Measurements from ENCODE around the gene SNN.

Gene SNN

GRCh38 chr16:11667824-11668622 lies at the start of gene SNN:
TSS of gene SNN (plus strand) at chr16:11668455. CDS start at chr16:11676060, 7,605 bp downstream.
- H3K9ac ChIP-seq (ENCODE audit: low read length), result peak within 1 kb of the TSS; percentile 23
- no peaks in the 10 kb centered on the region for H3K36me3 ChIP-seq (ENCODE audit: insufficient read depth, low read length)
- no peaks in the 10 kb centered on the region for H3K27me3 ChIP-seq (ENCODE audit: control insufficient read depth in 1 of 2, insufficient read depth in 2 of 2, low read length in 2 of 2)
- no peaks in the 10 kb centered on the region for H3K9me3 ChIP-seq (ENCODE audit: low read length)
- peaks cover 36% of the 10 kb centered on the region for H3K4me1 ChIP-seq (ENCODE audit: insufficient read depth, low read length)
- peak within 1 kb of the TSS; percentile 59 to 74 for H3K4me3 ChIP-seq (ENCODE audit: low read depth in 1 of 2, low read length in 2 of 2)
- H3K27ac ChIP-seq (ENCODE audit: low read depth, low read length), result peak within 1 kb of the TSS; percentile 82

DNA sequence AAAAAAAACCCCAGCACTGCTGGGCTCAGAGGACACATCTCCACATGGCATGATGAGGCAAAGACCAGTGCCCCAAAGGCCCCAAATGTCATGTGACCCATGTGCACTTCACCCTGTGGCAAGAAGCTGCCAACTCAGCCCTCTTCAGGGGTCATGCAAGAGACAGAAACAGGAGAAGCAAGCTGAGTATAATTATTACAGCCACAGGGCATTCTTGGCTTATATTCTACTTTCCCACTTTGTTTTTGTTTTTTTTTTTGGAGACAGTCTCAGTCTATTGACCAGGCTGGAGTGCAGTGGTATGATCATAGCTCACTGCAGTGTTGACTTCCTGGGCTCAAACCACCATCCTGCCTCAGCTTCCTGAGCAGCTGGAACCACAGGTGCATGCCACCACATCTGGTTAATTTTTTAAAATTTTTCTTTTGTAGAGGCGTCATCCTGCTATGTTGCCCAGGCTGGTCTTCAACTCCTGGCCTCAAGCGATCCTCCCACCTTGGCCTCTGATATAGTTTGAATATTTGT lies 48.9 kb upstream of the SNN start:
- Histone ChIP-seq H3K27me3 (ENCODE audit: control insufficient read depth in 1 of 2, insufficient read depth in 2 of 2, low read length in 2 of 2) (no peaks in the 10 kb centered on the region), H3K4me3 (ENCODE audit: low read depth in 1 of 2, low read length in 2 of 2) (no peak overlapping the region), H3K4me1 (ENCODE audit: insufficient read depth, low read length) (peaks cover 10% of the 10 kb centered on the region), H3K36me3 (ENCODE audit: insufficient read depth, low read length) (no peaks in the 10 kb centered on the region), H3K9ac (ENCODE audit: low read length) (no peak overlapping the region), H3K9me3 (ENCODE audit: low read length) (no peaks in the 10 kb centered on the region), H3K27ac (ENCODE audit: low read depth, low read length) (no peak overlapping the region)

DNA sequence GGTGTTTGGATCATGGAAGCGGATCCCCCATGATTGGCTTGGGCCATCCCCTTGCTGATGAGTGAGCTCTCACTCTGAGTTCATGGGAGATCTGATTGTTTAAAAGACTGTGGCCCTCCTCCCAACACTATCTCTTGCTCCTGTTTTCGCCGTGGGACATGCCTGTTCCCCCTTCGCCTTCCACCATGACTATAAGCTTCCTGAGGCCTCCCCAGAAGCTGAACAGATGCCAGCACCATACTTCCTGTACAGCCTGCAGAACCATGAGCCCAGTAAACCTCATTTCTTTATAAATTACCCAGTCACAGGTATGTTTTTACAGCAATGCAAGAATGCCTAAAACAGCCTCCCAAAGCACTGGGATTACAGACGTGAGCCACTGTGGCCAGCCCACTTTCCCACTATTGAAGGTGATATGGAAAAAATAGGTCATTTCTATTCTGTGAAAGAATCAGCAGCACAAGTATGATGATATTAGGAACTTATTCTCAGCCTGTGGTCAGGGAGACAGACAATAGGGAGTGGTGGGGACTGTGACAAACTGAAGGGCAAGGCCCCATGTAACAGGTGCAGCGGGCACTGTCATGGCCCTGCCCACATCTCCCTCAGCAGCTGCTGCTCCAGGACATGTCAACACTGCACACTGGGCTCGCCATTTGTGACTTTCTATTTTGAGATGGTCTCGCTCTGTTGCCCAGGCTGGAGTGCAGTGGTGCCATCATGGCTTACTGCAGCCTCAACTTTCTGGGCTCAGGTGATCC lies 47.8 kb upstream of the SNN start:
- Histone ChIP-seq H3K27ac (ENCODE audit: low read depth, low read length) (no peak overlapping the region), H3K9ac (ENCODE audit: low read length) (no peak overlapping the region), H3K4me1 (ENCODE audit: insufficient read depth, low read length) (peaks cover 10% of the 10 kb centered on the region), H3K4me3 (ENCODE audit: low read depth in 1 of 2, low read length in 2 of 2) (no peak overlapping the region), H3K27me3 (ENCODE audit: control insufficient read depth in 1 of 2, insufficient read depth in 2 of 2, low read length in 2 of 2) (no peaks in the 10 kb centered on the region), H3K36me3 (ENCODE audit: insufficient read depth, low read length) (no peaks in the 10 kb centered on the region), H3K9me3 (ENCODE audit: low read length) (no peaks in the 10 kb centered on the region)

DNA sequence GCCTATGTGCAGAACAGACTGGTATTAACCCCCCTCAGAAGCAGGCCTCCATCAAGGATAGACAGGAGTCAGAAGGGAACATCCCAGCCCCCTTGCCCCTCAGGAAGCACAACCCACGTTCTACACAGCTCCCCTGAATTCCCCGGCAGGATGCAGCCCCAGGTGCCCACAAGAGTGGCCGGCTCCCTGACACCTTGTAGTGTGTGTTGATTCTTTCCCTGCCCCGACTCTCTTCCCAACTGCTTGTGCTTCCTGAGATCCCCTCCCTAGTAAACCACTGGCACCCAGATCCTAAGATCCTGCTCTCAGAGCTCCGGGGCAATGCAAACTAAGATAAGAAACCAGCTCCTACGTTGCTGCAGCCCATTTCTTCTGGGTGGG lies 46.7 kb upstream of the SNN start:
- H3K9me3 ChIP-seq (ENCODE audit: low read length), result no peaks in the 10 kb centered on the region
- H3K36me3 ChIP-seq (ENCODE audit: insufficient read depth, low read length), result no peaks in the 10 kb centered on the region
- H3K27me3 ChIP-seq (ENCODE audit: control insufficient read depth in 1 of 2, insufficient read depth in 2 of 2, low read length in 2 of 2), result no peaks in the 10 kb centered on the region
- peak overlapping the region in 1 of 2 donors; percentile 26 for H3K4me3 ChIP-seq (ENCODE audit: low read depth in 1 of 2, low read length in 2 of 2)
- no peak overlapping the region for H3K27ac ChIP-seq (ENCODE audit: low read depth, low read length)
- peaks cover 10% of the 10 kb centered on the region for H3K4me1 ChIP-seq (ENCODE audit: insufficient read depth, low read length)
- H3K9ac ChIP-seq (ENCODE audit: low read length), result no peak overlapping the region

DNA sequence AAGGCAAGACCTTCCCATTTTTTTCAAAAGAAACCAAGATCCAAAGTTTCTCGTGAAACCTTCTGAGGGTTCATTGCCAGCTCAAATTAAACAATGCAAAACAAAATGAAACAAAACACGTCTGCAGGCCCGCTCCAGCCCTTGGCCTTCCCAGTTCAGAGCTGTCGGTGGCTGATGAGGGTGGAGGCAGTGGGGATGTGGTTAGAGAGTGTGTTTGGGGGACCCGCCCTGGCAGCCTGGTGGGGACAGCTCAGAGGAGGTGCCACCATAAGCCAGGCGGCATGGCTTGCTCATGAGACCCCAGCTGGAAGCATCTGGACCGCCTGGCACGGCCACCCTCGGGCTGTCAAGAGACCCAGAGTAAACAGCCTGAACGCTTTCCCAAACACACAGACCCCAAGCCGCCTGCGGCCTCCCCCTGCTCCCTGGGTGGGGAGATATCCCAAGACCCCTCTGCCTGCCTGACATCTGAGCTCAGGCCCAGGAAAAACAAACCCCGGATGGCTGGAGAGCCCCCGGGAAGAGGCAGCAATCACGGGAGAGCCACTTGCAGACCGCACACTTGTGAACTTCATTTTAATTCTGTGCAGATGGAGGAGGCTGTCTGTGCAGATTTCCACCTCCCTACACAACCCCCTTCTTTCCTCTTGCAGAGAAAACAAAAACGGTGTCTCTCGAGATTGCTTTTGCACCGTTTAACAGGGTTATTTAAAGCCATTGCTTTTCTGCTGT lies 46.2 kb upstream of the SNN start:
- Histone ChIP-seq H3K9me3 (ENCODE audit: low read length) (no peaks in the 10 kb centered on the region), H3K9ac (ENCODE audit: low read length) (no peak overlapping the region), H3K4me1 (ENCODE audit: insufficient read depth, low read length) (peaks cover 10% of the 10 kb centered on the region), H3K27me3 (ENCODE audit: control insufficient read depth in 1 of 2, insufficient read depth in 2 of 2, low read length in 2 of 2) (no peaks in the 10 kb centered on the region), H3K27ac (ENCODE audit: low read depth, low read length) (no peak overlapping the region), H3K4me3 (ENCODE audit: low read depth in 1 of 2, low read length in 2 of 2) (peak overlapping the region in 1 of 2 donors; percentile 26), H3K36me3 (ENCODE audit: insufficient read depth, low read length) (no peaks in the 10 kb centered on the region)

- H3K9ac ChIP-seq (ENCODE audit: low read length), result no peak overlapping the region
- H3K4me3 ChIP-seq (ENCODE audit: low read depth in 1 of 2, low read length in 2 of 2), result no peak overlapping the region
- H3K4me1 ChIP-seq (ENCODE audit: insufficient read depth, low read length), result peaks cover 10% of the 10 kb centered on the region
- H3K36me3 ChIP-seq (ENCODE audit: insufficient read depth, low read length), result no peaks in the 10 kb centered on the region
- H3K9me3 ChIP-seq (ENCODE audit: low read length), result no peaks in the 10 kb centered on the region
- no peak overlapping the region for H3K27ac ChIP-seq (ENCODE audit: low read depth, low read length)
- H3K27me3 ChIP-seq (ENCODE audit: control insufficient read depth in 1 of 2, insufficient read depth in 2 of 2, low read length in 2 of 2), result no peaks in the 10 kb centered on the region
These were observed 44.0 kb upstream of the SNN start for GRCh38 chr16:11624205-11624604.

- Histone ChIP-seq H3K4me3 (ENCODE audit: low read depth in 1 of 2, low read length in 2 of 2) (no peak overlapping the region), H3K27ac (ENCODE audit: low read depth, low read length) (no peak overlapping the region), H3K4me1 (ENCODE audit: insufficient read depth, low read length) (peaks cover 13% of the 10 kb centered on the region), H3K36me3 (ENCODE audit: insufficient read depth, low read length) (no peaks in the 10 kb centered on the region), H3K27me3 (ENCODE audit: control insufficient read depth in 1 of 2, insufficient read depth in 2 of 2, low read length in 2 of 2) (no peaks in the 10 kb centered on the region), H3K9me3 (ENCODE audit: low read length) (no peaks in the 10 kb centered on the region), H3K9ac (ENCODE audit: low read length) (no peak overlapping the region)
These were observed 43.3 kb upstream of the SNN start for GRCh38 chr16:11624636-11625607.

GRCh38 chr16:11625769-11626168 lies 42.5 kb upstream of the SNN start:
- peaks cover 13% of the 10 kb centered on the region for H3K4me1 ChIP-seq (ENCODE audit: insufficient read depth, low read length)
- no peak overlapping the region for H3K4me3 ChIP-seq (ENCODE audit: low read depth in 1 of 2, low read length in 2 of 2)
- H3K9me3 ChIP-seq (ENCODE audit: low read length), result no peaks in the 10 kb centered on the region
- no peaks in the 10 kb centered on the region for H3K27me3 ChIP-seq (ENCODE audit: control insufficient read depth in 1 of 2, insufficient read depth in 2 of 2, low read length in 2 of 2)
- no peak overlapping the region for H3K27ac ChIP-seq (ENCODE audit: low read depth, low read length)
- H3K36me3 ChIP-seq (ENCODE audit: insufficient read depth, low read length), result no peaks in the 10 kb centered on the region
- no peak overlapping the region for H3K9ac ChIP-seq (ENCODE audit: low read length)

- H3K27ac ChIP-seq (ENCODE audit: low read depth, low read length), result no peak overlapping the region
- H3K36me3 ChIP-seq (ENCODE audit: insufficient read depth, low read length), result no peaks in the 10 kb centered on the region
- no peaks in the 10 kb centered on the region for H3K27me3 ChIP-seq (ENCODE audit: control insufficient read depth in 1 of 2, insufficient read depth in 2 of 2, low read length in 2 of 2)
- no peaks in the 10 kb centered on the region for H3K9me3 ChIP-seq (ENCODE audit: low read length)
- no peak overlapping the region for H3K9ac ChIP-seq (ENCODE audit: low read length)
- H3K4me3 ChIP-seq (ENCODE audit: low read depth in 1 of 2, low read length in 2 of 2), result no peak overlapping the region
- peaks cover 9% of the 10 kb centered on the region for H3K4me1 ChIP-seq (ENCODE audit: insufficient read depth, low read length)
These were observed 41.5 kb upstream of the SNN start for GRCh38 chr16:11626657-11627291.

DNA sequence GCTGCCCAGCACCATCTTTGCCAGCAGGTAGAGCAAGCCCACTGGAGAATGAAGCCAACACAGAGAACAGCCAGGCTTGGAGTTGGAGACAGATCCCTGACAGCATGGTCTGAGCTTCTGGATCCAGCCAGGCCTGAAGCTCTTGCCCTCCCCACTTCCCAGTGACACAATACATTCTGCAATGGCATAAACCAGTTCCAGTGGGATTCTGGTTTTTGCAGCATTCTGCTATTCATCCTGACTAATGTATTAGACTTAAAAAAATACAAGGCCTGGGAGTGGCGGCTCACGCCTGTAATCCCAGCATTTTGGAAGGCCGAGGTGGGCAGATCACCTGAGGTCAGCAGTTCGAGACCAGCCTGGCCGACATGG lies 41.0 kb upstream of the SNN start:
- H3K4me3 ChIP-seq (ENCODE audit: low read depth in 1 of 2, low read length in 2 of 2), result no peak overlapping the region
- no peaks in the 10 kb centered on the region for H3K36me3 ChIP-seq (ENCODE audit: insufficient read depth, low read length)
- H3K9ac ChIP-seq (ENCODE audit: low read length), result no peak overlapping the region
- H3K27ac ChIP-seq (ENCODE audit: low read depth, low read length), result no peak overlapping the region
- H3K4me1 ChIP-seq (ENCODE audit: insufficient read depth, low read length), result peaks cover 9% of the 10 kb centered on the region
- no peaks in the 10 kb centered on the region for H3K27me3 ChIP-seq (ENCODE audit: control insufficient read depth in 1 of 2, insufficient read depth in 2 of 2, low read length in 2 of 2)
- no peaks in the 10 kb centered on the region for H3K9me3 ChIP-seq (ENCODE audit: low read length)

All from muscle layer of colon (tissue), 2 donors.